IPS-15b (cell line): ENCODE results near the gene RBM19.

Source experiments
- H3K27me3 ChIP-seq: one replicate; pipeline ENCODE4 v1.6.1; 2013; ENCODE audit warnings: low read length; ENCODE audit not compliant: control insufficient read depth, insufficient read depth
- H3K36me3 ChIP-seq: one replicate; pipeline ENCODE4 v1.6.1; 2013; ENCODE audit warnings: low read length; ENCODE audit not compliant: control insufficient read depth, insufficient read depth
- H3K4me1 ChIP-seq: one replicate; pipeline ENCODE4 v1.6.1; 2013; ENCODE audit warnings: mild to moderate bottlenecking, low read length; ENCODE audit not compliant: control insufficient read depth, insufficient read depth
- H3K4me3 ChIP-seq: one replicate; pipeline ENCODE4 v1.5.1; 2013; ENCODE audit warnings: low read depth, low read length
- H3K9ac ChIP-seq: one replicate; pipeline ENCODE4 v1.6.1; 2013; ENCODE audit warnings: low read depth, mild to moderate bottlenecking, low read length
- H3K9me3 ChIP-seq: one replicate; pipeline ENCODE4 v1.6.1; 2013; ENCODE audit warnings: mild to moderate bottlenecking, low read length; ENCODE audit not compliant: control insufficient read depth, insufficient read depth

The RBM19 gene

GRCh38 chr12:113934060-113934814 is 31.9 kb downstream of the RBM19 start:
- Histone ChIP-seq H3K4me1 (peaks cover 5% of the 10 kb centered on the region), H3K9me3 (no peaks in the 10 kb centered on the region), H3K36me3 (peaks cover 28% of the 10 kb centered on the region), H3K4me3 (no peak overlapping the region), H3K9ac (no peak overlapping the region), H3K27me3 (no peaks in the 10 kb centered on the region)

DNA sequence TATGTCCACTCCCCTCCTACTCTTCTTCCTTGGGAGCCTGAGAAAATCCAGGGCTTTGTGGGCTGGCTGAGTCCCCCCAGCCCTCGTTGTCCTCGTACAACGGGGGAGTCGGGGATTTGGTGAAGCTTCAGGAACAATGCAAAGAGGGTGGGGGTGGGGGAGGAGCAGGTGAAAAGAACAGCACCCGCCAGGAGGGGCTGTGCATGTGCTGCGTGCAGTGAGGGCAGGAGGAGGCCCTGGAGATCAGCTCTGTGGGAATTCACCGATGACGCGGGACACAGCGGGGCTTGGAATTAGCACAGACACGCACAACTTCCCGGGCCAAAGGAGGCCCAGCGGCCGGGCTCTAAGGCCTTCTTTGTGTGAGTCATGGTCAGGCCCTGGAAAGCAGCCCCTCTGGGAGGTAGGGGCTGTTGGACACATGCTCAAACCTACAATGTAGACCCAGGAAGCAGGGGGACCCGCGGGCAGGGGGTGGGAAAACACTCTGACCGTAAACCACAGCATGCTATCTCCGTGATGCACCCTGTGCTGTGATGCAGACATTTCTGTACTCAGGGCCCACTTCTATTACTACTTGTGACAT is 32.8 kb downstream of the RBM19 start:
- Histone ChIP-seq H3K9ac (peak overlapping the region; percentile 65), H3K36me3 (peaks cover 28% of the 10 kb centered on the region), H3K4me1 (peaks cover 9% of the 10 kb centered on the region), H3K4me3 (no peak overlapping the region), H3K9me3 (no peaks in the 10 kb centered on the region), H3K27me3 (no peaks in the 10 kb centered on the region)

DNA sequence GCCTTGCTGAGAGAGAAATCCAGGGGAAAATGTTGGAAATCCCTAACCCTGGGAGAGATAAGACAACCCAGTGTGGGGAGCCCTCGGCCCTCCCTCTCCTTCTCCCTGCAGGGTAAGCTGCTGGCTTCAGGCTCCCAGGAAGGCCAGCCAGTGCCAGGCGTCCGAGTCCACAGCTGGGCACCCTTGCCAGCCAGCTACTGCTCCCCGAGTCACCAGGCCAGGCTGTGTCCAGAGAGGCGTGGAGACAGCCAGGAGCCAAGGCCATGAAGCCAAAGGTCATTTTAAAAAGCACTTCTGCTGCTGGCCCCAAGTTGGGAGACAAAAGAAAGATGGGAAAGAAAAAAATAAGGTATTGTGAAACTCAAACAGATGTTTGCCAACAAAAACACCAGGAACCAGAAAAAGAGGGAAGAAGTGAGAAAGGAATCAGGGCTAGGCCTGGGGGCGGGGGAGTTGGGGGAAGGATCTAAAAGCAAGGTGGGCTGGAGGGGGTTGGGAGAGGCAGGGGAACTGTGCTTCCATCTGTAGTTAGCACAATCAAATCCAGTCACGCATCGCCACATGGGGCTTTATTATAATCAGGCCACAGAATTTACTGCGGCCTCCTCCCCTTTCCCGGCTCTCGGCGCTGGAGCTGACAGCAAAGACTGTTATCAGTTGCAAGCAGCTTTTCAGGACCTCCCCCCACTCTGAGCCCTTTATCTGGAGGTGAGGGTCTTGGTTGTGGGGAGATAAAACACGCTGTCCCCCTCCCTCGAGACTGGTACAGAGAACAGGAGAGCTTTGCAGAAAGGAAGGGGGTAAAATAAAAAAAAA is 33.5 kb downstream of the RBM19 start:
- H3K9ac ChIP-seq: peak overlapping the region; percentile 65
- no peaks in the 10 kb centered on the region for H3K27me3 ChIP-seq
- peaks cover 23% of the 10 kb centered on the region for H3K36me3 ChIP-seq
- peaks cover 9% of the 10 kb centered on the region for H3K4me1 ChIP-seq
- no peak overlapping the region for H3K4me3 ChIP-seq
- H3K9me3 ChIP-seq: no peaks in the 10 kb centered on the region

DNA sequence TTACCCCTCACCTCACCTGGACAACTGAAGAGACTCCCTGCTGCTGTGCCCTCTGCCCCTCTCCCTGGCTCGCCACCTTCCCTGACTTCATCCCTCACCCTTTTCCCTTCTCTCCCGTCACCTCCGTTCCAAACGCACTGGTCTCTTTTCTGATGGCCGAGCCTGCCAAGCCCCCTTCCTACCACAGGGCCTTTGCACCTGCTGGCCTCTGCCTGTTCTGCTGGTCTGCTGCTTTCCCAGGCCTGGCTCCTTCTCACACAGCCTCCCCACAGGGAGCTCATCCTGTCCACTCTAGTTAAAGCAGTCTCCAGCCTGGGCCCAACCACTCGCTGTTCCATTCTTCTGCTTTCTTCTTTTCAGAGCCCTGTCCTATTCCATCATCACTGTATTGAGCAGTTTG is 34.6 kb downstream of the RBM19 start:
- H3K4me1 ChIP-seq: peaks cover 9% of the 10 kb centered on the region
- H3K9me3 ChIP-seq: no peaks in the 10 kb centered on the region
- H3K36me3 ChIP-seq: peaks cover 23% of the 10 kb centered on the region
- no peaks in the 10 kb centered on the region for H3K27me3 ChIP-seq
- H3K4me3 ChIP-seq: no peak overlapping the region
- H3K9ac ChIP-seq: no peak overlapping the region

- Histone ChIP-seq H3K27me3 (no peaks in the 10 kb centered on the region), H3K4me1 (peaks cover 9% of the 10 kb centered on the region), H3K4me3 (no peak overlapping the region), H3K36me3 (peaks cover 19% of the 10 kb centered on the region), H3K9ac (no peak overlapping the region), H3K9me3 (no peaks in the 10 kb centered on the region)
These were observed 35.9 kb downstream of the RBM19 start for GRCh38 chr12:113930249-113930648.

- H3K4me1 ChIP-seq: peaks cover 9% of the 10 kb centered on the region
- no peak overlapping the region for H3K4me3 ChIP-seq
- H3K36me3 ChIP-seq: peaks cover 20% of the 10 kb centered on the region
- H3K9ac ChIP-seq: peak overlapping the region; percentile 60
- no peaks in the 10 kb centered on the region for H3K27me3 ChIP-seq
- no peaks in the 10 kb centered on the region for H3K9me3 ChIP-seq
These were observed 36.7 kb downstream of the RBM19 start for GRCh38 chr12:113929312-113929989.

DNA sequence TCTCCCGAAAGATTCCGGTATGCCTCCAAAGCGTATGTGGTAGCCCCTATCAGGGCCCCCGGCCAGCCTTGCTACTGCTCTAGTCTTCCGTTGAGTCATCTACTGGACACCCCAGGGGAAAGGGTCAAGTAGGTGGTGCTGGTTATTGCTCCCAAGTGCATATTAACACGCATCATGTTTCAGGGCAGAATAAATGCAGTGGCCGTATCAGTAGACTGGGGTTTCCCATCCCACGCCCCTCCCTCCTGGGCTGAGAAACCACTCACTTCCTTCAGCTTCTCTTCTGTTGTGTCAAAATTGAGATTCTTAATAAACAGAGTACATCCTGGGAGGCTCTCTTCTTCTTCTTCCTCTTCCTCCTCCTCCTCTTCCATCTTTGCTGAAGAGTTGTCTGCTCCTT is 39.3 kb downstream of the RBM19 start:
- Histone ChIP-seq H3K4me3 (no peak overlapping the region), H3K9me3 (no peaks in the 10 kb centered on the region), H3K9ac (no peak overlapping the region), H3K27me3 (no peaks in the 10 kb centered on the region), H3K4me1 (peaks cover 6% of the 10 kb centered on the region), H3K36me3 (peaks cover 25% of the 10 kb centered on the region)

DNA sequence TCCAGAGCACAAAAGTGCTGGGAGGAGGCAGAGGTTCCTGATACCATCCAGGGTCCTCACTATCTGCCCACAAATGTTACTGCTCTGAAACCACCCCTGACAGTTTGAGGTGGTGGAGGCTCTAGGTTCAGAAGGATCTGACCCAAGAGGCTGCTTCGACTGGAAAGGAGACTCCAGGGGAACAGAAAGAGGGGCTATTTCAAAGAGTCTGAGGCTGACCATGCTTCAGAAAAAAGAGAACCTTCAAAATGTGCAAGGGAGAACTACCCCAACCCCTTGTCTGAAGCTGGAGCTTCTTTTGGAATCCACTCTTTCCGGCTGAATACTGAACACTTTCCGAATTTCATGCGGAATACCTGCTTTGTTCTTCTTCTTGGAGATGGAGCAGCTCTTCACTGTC is 41.8 kb downstream of the RBM19 start:
- H3K4me1 ChIP-seq: peaks cover 5% of the 10 kb centered on the region
- H3K9me3 ChIP-seq: no peaks in the 10 kb centered on the region
- H3K4me3 ChIP-seq: no peak overlapping the region
- peaks cover 23% of the 10 kb centered on the region for H3K36me3 ChIP-seq
- H3K9ac ChIP-seq: no peak overlapping the region
- H3K27me3 ChIP-seq: no peaks in the 10 kb centered on the region

DNA sequence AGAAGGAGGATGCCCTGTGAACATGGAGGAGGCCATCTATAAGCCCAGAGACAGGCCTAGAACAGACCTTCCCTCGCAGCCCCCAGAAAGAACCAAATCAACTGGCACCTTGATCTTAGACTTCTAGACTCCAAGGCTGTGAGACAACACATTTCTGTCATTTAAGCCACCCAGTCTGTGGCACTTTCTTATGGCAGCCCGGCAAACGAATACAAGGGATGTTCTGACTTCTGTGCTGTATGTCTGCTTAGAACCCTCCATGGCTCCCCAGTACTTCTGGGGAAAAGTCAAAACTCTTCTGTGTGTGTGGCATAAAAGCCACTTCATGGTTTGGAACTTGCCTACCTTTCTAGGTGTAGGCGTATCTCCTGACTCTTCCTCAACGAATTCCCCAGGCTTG is 42.9 kb downstream of the RBM19 start:
- Histone ChIP-seq H3K9me3 (no peaks in the 10 kb centered on the region), H3K4me3 (no peak overlapping the region), H3K9ac (no peak overlapping the region), H3K27me3 (no peaks in the 10 kb centered on the region), H3K36me3 (peaks cover 25% of the 10 kb centered on the region), H3K4me1 (no peaks in the 10 kb centered on the region)

DNA sequence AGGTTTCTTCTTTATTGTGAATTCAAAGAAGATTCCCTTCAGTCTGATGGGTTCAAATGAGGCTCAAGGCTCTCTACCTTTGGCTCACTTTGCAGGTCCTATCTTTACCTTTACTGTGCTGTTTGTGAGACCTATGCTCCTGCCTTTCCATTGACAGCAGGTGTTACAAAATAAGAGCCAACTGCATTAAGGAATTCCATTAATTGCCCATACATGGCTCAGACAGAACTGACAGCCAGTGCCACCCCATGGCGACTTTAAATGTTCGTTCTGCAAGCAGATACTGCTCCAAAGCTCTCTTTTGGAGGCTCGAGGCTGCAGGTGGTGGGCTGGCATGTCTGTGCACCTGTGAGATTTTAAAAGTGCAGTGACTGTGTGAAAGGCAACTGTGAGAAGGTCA is 44.7 kb downstream of the RBM19 start:
- Histone ChIP-seq H3K27me3 (no peaks in the 10 kb centered on the region), H3K9ac (no peak overlapping the region), H3K4me3 (no peak overlapping the region), H3K9me3 (no peaks in the 10 kb centered on the region), H3K4me1 (no peaks in the 10 kb centered on the region), H3K36me3 (peaks cover 33% of the 10 kb centered on the region)

DNA sequence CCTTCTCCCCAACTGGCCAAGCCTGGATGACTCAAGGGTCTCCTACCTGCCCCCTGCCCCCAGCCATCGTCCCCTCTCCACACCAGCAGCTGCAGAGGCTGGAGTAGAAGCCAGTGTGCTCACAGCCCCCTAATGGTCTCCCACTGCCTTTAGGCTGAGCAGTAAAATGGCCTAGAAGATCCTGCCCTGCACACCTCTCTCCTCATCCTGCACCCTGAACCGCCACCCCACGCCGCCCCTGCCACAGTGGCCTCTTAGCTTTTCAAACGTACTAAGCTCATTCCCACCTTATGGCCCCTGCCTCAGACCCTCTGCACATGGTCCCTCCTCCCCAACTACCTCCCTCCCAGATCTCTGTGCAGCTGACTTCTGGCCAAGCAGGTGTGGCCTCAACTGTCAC is 46.3 kb downstream of the RBM19 start:
- peaks cover 38% of the 10 kb centered on the region for H3K36me3 ChIP-seq

More for the DNA sequence above, 46.3 kb downstream of the RBM19 start:
- H3K4me1 ChIP-seq: no peaks in the 10 kb centered on the region
- H3K27me3 ChIP-seq: no peaks in the 10 kb centered on the region
- no peak overlapping the region for H3K4me3 ChIP-seq
- H3K9me3 ChIP-seq: no peaks in the 10 kb centered on the region
- H3K9ac ChIP-seq: no peak overlapping the region
